OCI-LY3 (cell line): Measurements from ENCODE around the gene SV2B.

ENCODE experiments used
- H2AFZ ChIP-seq: fragments of 200-600, 300-600 bp; shearing (Covaris generic); 2 replicates; pipeline ENCODE4 v1.6.0; 2014; ENCODE audit warnings: antibody characterized with exemption, low read depth, low read length
- H3K27ac ChIP-seq: fragments of 200-600, 300-600 bp; sonication (generic); 2 replicates; pipeline ENCODE4 v1.5.1; 2014; ENCODE audit warnings: mild to moderate bottlenecking, low read length, moderate library complexity, mixed read lengths
- H3K27me3 ChIP-seq: fragments of 200-600, 300-600 bp; sonication (generic); 2 replicates; pipeline ENCODE4 v1.6.1; 2014; ENCODE audit warnings: low read depth, low read length, mixed read lengths
- H3K36me3 ChIP-seq: fragments of 200-600, 300-600 bp; sonication (generic); replicated peaks from 2 replicates; pipeline ENCODE3; 2014; ENCODE audit warnings: low read depth, low read length, mixed read lengths
- H3K4me1 ChIP-seq: fragments of 300-600, 200-600 bp; sonication (generic); 2 replicates; pipeline ENCODE4 v1.6.1; 2014; ENCODE audit warnings: low read length, mixed read lengths
- H3K4me2 ChIP-seq: fragments of 200-600, 300-600 bp; sonication (generic); 2 replicates; pipeline ENCODE4 v1.6.1; 2014; ENCODE audit warnings: low read length, mixed read lengths
- H3K4me3 ChIP-seq: fragments of 300-600, 200-600 bp; sonication (generic); 2 replicates; pipeline ENCODE4 v1.5.1; 2014; ENCODE audit warnings: antibody characterized with exemption, mild to moderate bottlenecking, low read length, moderate library complexity
- H3K79me2 ChIP-seq: fragments of 300-600, 200-600 bp; shearing (Covaris generic); 2 replicates; pipeline ENCODE4 v1.6.1; 2014; ENCODE audit warnings: mild to moderate bottlenecking, low read length, mixed read lengths
- H3K9ac ChIP-seq: fragments of 300-600, 200-600 bp; shearing (Covaris generic); 2 replicates; pipeline ENCODE4 v1.6.0; 2014; ENCODE audit warnings: mild to moderate bottlenecking, low read length, moderate library complexity
- H3K9me3 ChIP-seq: fragments of 200-600, 300-600 bp; shearing (Covaris generic); 2 replicates; pipeline ENCODE4 v1.6.1; 2014; ENCODE audit warnings: low read length, mixed read lengths; ENCODE audit not compliant: insufficient read depth
- H4K20me1 ChIP-seq: fragments of 200-600, 300-600 bp; sonication (generic); 2 replicates; pipeline ENCODE4 v1.6.1; 2016; ENCODE audit warnings: low read length, mixed read lengths; ENCODE audit not compliant: insufficient read depth
- CTCF ChIP-seq: fragments of 200-600, 300-600 bp; sonication (generic); IDR thresholded peaks from 2 replicates; pipeline ENCODE4 v1.5.1; 2014; ENCODE audit warnings: antibody characterized with exemption, low read length, low read depth
- EZH2phosphoT487 ChIP-seq: fragments of 200-600 bp; shearing (Covaris generic); IDR thresholded peaks from 2 replicates; pipeline ENCODE4 v1.6.1; 2018; ENCODE audit warnings: antibody characterized with exemption, mixed run types, low read depth

Gene SV2B

GRCh38 chr15:91249591-91249990 is 149.5 kb downstream of the SV2B start:
- H3K27me3 ChIP-seq: peaks cover 15% of the 10 kb centered on the region
- H4K20me1 ChIP-seq: no peaks in the 10 kb centered on the region
- no peak for TF ChIP-seq EZH2phosphoT487
- no peak for TF ChIP-seq CTCF
- no peaks in the 10 kb centered on the region for H3K79me2 ChIP-seq
- no peaks in the 10 kb centered on the region for H3K36me3 ChIP-seq
- no peaks in the 10 kb centered on the region for H3K9me3 ChIP-seq
- no peak overlapping the region for H3K9ac ChIP-seq
- H3K4me2 ChIP-seq: no peak overlapping the region
- H3K4me3 ChIP-seq: no peak overlapping the region
- H3K4me1 ChIP-seq: no peaks in the 10 kb centered on the region
- no peak overlapping the region for H2AFZ ChIP-seq
- no peak overlapping the region for H3K27ac ChIP-seq

- Histone ChIP-seq H3K4me3 (no peak overlapping the region), H2AFZ (no peak overlapping the region), H3K27ac (no peak overlapping the region), H3K36me3 (no peaks in the 10 kb centered on the region), H3K4me1 (no peaks in the 10 kb centered on the region), H3K9ac (no peak overlapping the region), H3K9me3 (no peaks in the 10 kb centered on the region), H3K4me2 (no peak overlapping the region), H3K27me3 (peaks cover 32% of the 10 kb centered on the region), H3K79me2 (no peaks in the 10 kb centered on the region), H4K20me1 (no peaks in the 10 kb centered on the region)
- TF ChIP-seq EZH2phosphoT487: no peak
These were observed 152.3 kb downstream of the SV2B start for GRCh38 chr15:91252322-91252721.

GRCh38 chr15:91252756-91253155 is 152.7 kb downstream of the SV2B start:
- H3K27me3 ChIP-seq: peaks cover 32% of the 10 kb centered on the region
- TF ChIP-seq CTCF: no peak
- H3K9me3 ChIP-seq: no peaks in the 10 kb centered on the region
- H3K79me2 ChIP-seq: no peaks in the 10 kb centered on the region
- H3K4me2 ChIP-seq: no peak overlapping the region
- no peaks in the 10 kb centered on the region for H3K4me1 ChIP-seq
- no peak overlapping the region for H3K9ac ChIP-seq
- H3K27ac ChIP-seq: no peak overlapping the region
- no peaks in the 10 kb centered on the region for H4K20me1 ChIP-seq
- no peaks in the 10 kb centered on the region for H3K36me3 ChIP-seq
- H3K4me3 ChIP-seq: no peak overlapping the region
- H2AFZ ChIP-seq: no peak overlapping the region

- Histone ChIP-seq H2AFZ (no peak overlapping the region), H3K36me3 (no peaks in the 10 kb centered on the region), H3K4me3 (no peak overlapping the region), H3K4me2 (no peak overlapping the region), H3K79me2 (no peaks in the 10 kb centered on the region), H4K20me1 (no peaks in the 10 kb centered on the region), H3K9ac (no peak overlapping the region), H3K9me3 (no peaks in the 10 kb centered on the region), H3K4me1 (no peaks in the 10 kb centered on the region), H3K27me3 (peaks cover 32% of the 10 kb centered on the region), H3K27ac (no peak overlapping the region)
- TF ChIP-seq CTCF (no peak), EZH2phosphoT487 (no peak)
These were observed 153.5 kb downstream of the SV2B start for GRCh38 chr15:91253605-91254004.

- Histone ChIP-seq H3K36me3 (no peaks in the 10 kb centered on the region), H3K4me1 (no peaks in the 10 kb centered on the region), H3K4me2 (no peak overlapping the region), H3K27me3 (peaks cover 34% of the 10 kb centered on the region), H3K4me3 (no peak overlapping the region), H3K9me3 (no peaks in the 10 kb centered on the region), H3K9ac (no peak overlapping the region), H3K27ac (no peak overlapping the region), H2AFZ (no peak overlapping the region), H4K20me1 (no peaks in the 10 kb centered on the region), H3K79me2 (no peaks in the 10 kb centered on the region)
- TF ChIP-seq CTCF: no peak
- TF ChIP-seq EZH2phosphoT487: no peak
These were observed 154.7 kb downstream of the SV2B start for GRCh38 chr15:91254766-91255165.
